IMR-90 (cell line): Measurements from ENCODE around the gene PTPN7. TPM values are rescaled to one million over a fixed set of nuclear protein-coding genes. Genes with fewer than 3 reads are reported as not detected.

Source experiments
- ATAC-seq: fragments of 200-7000 bp; cut with Tn5 transposase; 2 replicates; pipeline ENCODE4 v1.9.1; 2020; ENCODE audit warnings: low read depth, mild to moderate bottlenecking, moderate library complexity
- BruUV-seq: library from RNA; stranded (reverse); fragments of 400-500 nt; replicated peaks from 2 replicates; lab custom pipeline; 2021; lab: Mats Ljungman, UMichigan
- CTCF ChIA-PET: fragments of 300-600 bp; formaldehyde crosslinking; extraction: SDS; loops from one replicate; lab custom pipeline; 2021; ENCODE audit warnings: antibody characterized with exemption; lab: Yijun Ruan, JAX
- POLR2A ChIA-PET: fragments of 300-600 bp; sonication (Branson Sonifier 250); formaldehyde crosslinking; loops from one replicate; lab custom pipeline; 2022; ENCODE audit warnings: antibody characterized with exemption; ENCODE audit not compliant: unreplicated experiment; lab: Charles Lee
- DNase-seq: peaks from one replicate; pipeline ENCODE4 v3.0.0; 2013
- H2AFZ ChIP-seq: replicated peaks from 2 replicates; pipeline ENCODE3; 2013; ENCODE audit warnings: low read length, mild to moderate bottlenecking; ENCODE audit not compliant: poor library complexity
- H2AK5ac ChIP-seq: 2 replicates; pipeline ENCODE4 v1.6.1; 2013; ENCODE audit warnings: low read depth, low read length, inconsistent platforms
- H2AK9ac ChIP-seq: replicated peaks from 2 replicates; pipeline ENCODE3; 2013; ENCODE audit warnings: mild to moderate bottlenecking, low read depth, low read length, moderate library complexity; ENCODE audit not compliant: poor library complexity
- H2BK120ac ChIP-seq: 2 replicates; pipeline ENCODE4 v1.6.1; 2013; ENCODE audit warnings: low read depth, low read length, inconsistent platforms
- H2BK15ac ChIP-seq: 3 replicates; pipeline ENCODE4 v1.6.1; 2013; ENCODE audit warnings: low read depth, low read length, inconsistent platforms
- H2BK20ac ChIP-seq: 2 replicates; pipeline ENCODE4 v1.6.1; 2013; ENCODE audit warnings: low read depth, mild to moderate bottlenecking, inconsistent platforms, low read length, moderate library complexity
- H2BK5ac ChIP-seq: 2 replicates; pipeline ENCODE4 v1.6.1; 2013; ENCODE audit warnings: mild to moderate bottlenecking, low read depth, low read length, inconsistent platforms; ENCODE audit not compliant: poor library complexity, severe bottlenecking
- H3K14ac ChIP-seq: replicated peaks from 2 replicates; pipeline ENCODE4 v1.6.1; 2013; ENCODE audit warnings: low read depth, low read length, inconsistent platforms
- H3K18ac ChIP-seq: 2 replicates; pipeline ENCODE4 v1.6.1; 2013; ENCODE audit warnings: low read depth, low read length, control low read depth
- H3K23ac ChIP-seq: 2 replicates; pipeline ENCODE4 v1.6.1; 2013; ENCODE audit warnings: low read depth, low read length, inconsistent platforms
- H3K27ac ChIP-seq: 2 replicates; pipeline ENCODE4 v1.5.1; 2013; ENCODE audit warnings: mild to moderate bottlenecking, control low read depth, low read length; ENCODE audit not compliant: insufficient read depth
- H3K27me3 ChIP-seq: 2 replicates; pipeline ENCODE4 v1.6.1; 2013; ENCODE audit warnings: low read length; ENCODE audit not compliant: control insufficient read depth, insufficient read depth
- H3K36me3 ChIP-seq: 2 replicates; pipeline ENCODE4 v1.6.1; 2013; ENCODE audit warnings: low read length, mixed read lengths; ENCODE audit not compliant: control insufficient read depth, insufficient read depth
- H3K4ac ChIP-seq: 2 replicates; pipeline ENCODE4 v1.6.1; 2013; ENCODE audit warnings: low read depth, low read length, inconsistent platforms
- H3K4me1 ChIP-seq: 2 replicates; pipeline ENCODE4 v1.6.1; 2013; ENCODE audit warnings: low read length, mixed read lengths; ENCODE audit not compliant: control insufficient read depth, insufficient read depth
- H3K4me2 ChIP-seq: 2 replicates; pipeline ENCODE4 v1.6.1; 2013; ENCODE audit warnings: low read depth, mild to moderate bottlenecking, control low read depth, low read length, moderate library complexity
- H3K4me3 ChIP-seq: 2 replicates; pipeline ENCODE4 v1.5.1; 2013; ENCODE audit warnings: low read depth, mild to moderate bottlenecking, control low read depth, low read length, moderate library complexity; ENCODE audit not compliant: insufficient read depth
- H3K56ac ChIP-seq: 2 replicates; pipeline ENCODE4 v1.6.1; 2013; ENCODE audit warnings: low read length, inconsistent platforms; ENCODE audit not compliant: insufficient read depth; ENCODE audit errors: extremely low read depth
- H3K79me1 ChIP-seq, 2 experiments: 2 replicates each; pipeline ENCODE4 v1.6.1; 2013; ENCODE audit warnings: low read length in 2 of 2, inconsistent platforms in 1 of 2, low read depth in 1 of 2
- H3K9ac ChIP-seq: 2 replicates; pipeline ENCODE4 v1.6.1; 2013; ENCODE audit warnings: low read depth, low read length, control low read depth
- H3K9me1 ChIP-seq: 2 replicates; pipeline ENCODE4 v1.6.1; 2013; ENCODE audit warnings: low read length, inconsistent platforms; ENCODE audit not compliant: insufficient read depth
- H3K9me3 ChIP-seq: 2 replicates; pipeline ENCODE4 v1.6.1; 2013; ENCODE audit warnings: low read length; ENCODE audit not compliant: control insufficient read depth, insufficient read depth
- H4K20me1 ChIP-seq: 2 replicates; pipeline ENCODE4 v1.6.1; 2013; ENCODE audit warnings: low read length, inconsistent platforms; ENCODE audit not compliant: insufficient read depth
- H4K5ac ChIP-seq: 2 replicates; pipeline ENCODE4 v1.6.1; 2013; ENCODE audit warnings: mild to moderate bottlenecking, low read depth, low read length, control low read depth
- H4K8ac ChIP-seq, 2 experiments: 2 replicates each; pipeline ENCODE4 v1.6.1; 2013; ENCODE audit warnings: low read depth in 2 of 2, low read length in 2 of 2, control low read depth in 1 of 2, inconsistent platforms in 1 of 2
- H4K91ac ChIP-seq: 2 replicates; pipeline ENCODE4 v1.6.1; 2013; ENCODE audit warnings: low read depth, low read length, inconsistent platforms; ENCODE audit not compliant: insufficient read depth
- ELK1 ChIP-seq: fragments of 150-350 bp; IDR thresholded peaks from 2 replicates; pipeline ENCODE4 v1.6.1; 2016; ENCODE audit warnings: low read depth, mild to moderate bottlenecking, low read length, moderate library complexity, borderline replicate concordance
- WGBS, 2 experiments: methylation state at CpG; one replicate each; pipeline versions ENCODE4 v1.1.5 to v1.1.7; 2013; ENCODE audit warnings: missing lambda C conversion rate in 2 of 2; ENCODE audit not compliant: insufficient read length in 1 of 2; ENCODE audit errors: extremely low coverage in 2 of 2; 5-methylcytosine and 5-hydroxymethylcytosine counted together
- dilution Hi-C: fragments of 300-500 bp; cut with HindIII; formaldehyde crosslinking; loops from one replicate; pipeline ENCODE4 v1.14.3; 2018; ENCODE audit warnings: low sequenced_read_pairs; ENCODE audit not compliant: unreplicated experiment
- in situ Hi-C: fragments of 300-500 bp; cut with MboI; formaldehyde crosslinking; loops from 3 replicates; pipeline ENCODE4 v1.14.3; 2019; ENCODE audit warnings: low sequenced_read_pairs, inconsistent platforms, mixed read lengths
- intact Hi-C: fragments of 100-400 bp; cut with micrococcal nuclease; formaldehyde crosslinking; loops from 2 replicates; pipeline ENCODE4 v1.10.0; 2022
- polyA plus RNA-seq, 3 experiments: library from polyadenylated mRNA; depleted of rRNA; stranded (reverse); fragments of >200 nt; gene quantifications; 2 replicates each; pipeline ENCODE4 v1.2.3, GENCODE V29; 2012; ENCODE audit warnings: low replicate concordance in 1 of 3
- total RNA-seq: library from RNA; depleted of rRNA; stranded (reverse); fragments of >200 nt; gene quantifications from 2 replicates; pipeline ENCODE4 v1.2.3, GENCODE V29; 2012

PTPN7 gene
- total and polyA plus RNA-seq, 2 of the 4 experiments (the other 2 are of a cell fraction) = 0.05 TPM; not detected in 1

DNA sequence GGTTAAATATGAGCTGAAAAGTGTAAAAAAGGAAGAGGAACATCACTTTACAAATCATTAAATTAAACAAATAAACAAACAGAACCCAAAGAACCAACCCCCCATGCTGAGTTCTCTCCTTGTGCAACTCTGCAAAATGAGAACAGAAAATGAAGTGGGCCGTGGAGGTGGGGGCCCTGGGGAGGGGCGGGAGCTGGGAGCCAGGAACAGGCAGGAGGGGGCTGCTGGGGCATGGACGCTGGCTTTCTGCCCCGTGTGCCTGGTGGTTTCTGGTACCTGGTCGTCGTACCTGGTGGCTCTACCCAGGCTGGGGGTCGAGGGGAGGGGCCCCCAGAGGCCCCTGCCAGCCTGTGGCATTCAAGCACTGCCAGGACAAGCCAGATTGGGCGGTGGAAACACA is 26.9 kb downstream of the PTPN7 start:
- ATAC-seq (no peak), DNase-seq (no peak)
- H3K79me1 ChIP-seq = peaks cover 4 to 19% of the 10 kb centered on the region in 2 experiments; a peak in 3 of 4 replicates
- ChIA-PET CTCF (no interaction called here), POLR2A (no interaction called here)
- no peaks in the 10 kb centered on the region for H3K9me3 ChIP-seq
- H4K5ac ChIP-seq = no peak overlapping the region
- no peak overlapping the region for H3K23ac ChIP-seq
- H2AK9ac ChIP-seq = no peak overlapping the region
- H3K56ac ChIP-seq = no peak overlapping the region
- H2BK120ac ChIP-seq = no peak overlapping the region
- dilution Hi-C loops (no loop called here), in situ Hi-C loops (loop anchor here (25.0 kb wide), 1 partner anchor 596 kb away; the partner anchor contains the start of gene NAV1), intact Hi-C loops (no loop called here)
- H3K4me2 ChIP-seq = no peak overlapping the region
- 96% methylated on average over 4 of the region's 8 CpGs; no CpG with 5 or more reads in 1 of the 2 experiments for WGBS, 2 experiments
- no peak overlapping the region for H2AK5ac ChIP-seq
- no peak overlapping the region for H3K27ac ChIP-seq
- TF ChIP-seq ELK1 = no peak
- H3K9me1 ChIP-seq = 0 out of 2 replicates have a peak, but pooled peaks cover 5% of the 10 kb centered on the region
- H3K4me1 ChIP-seq = 0 out of 2 replicates have a peak, but pooled peaks cover 1% of the 10 kb centered on the region
- no peak overlapping the region for H4K91ac ChIP-seq
- H3K9ac ChIP-seq = no peak overlapping the region
- no peak overlapping the region for H2AFZ ChIP-seq
- no peak overlapping the region for H3K14ac ChIP-seq
- H2BK15ac ChIP-seq = no peak overlapping the region
- no peak overlapping the region for H3K18ac ChIP-seq
- no peak overlapping the region for H4K8ac ChIP-seq
- no peak overlapping the region for H2BK5ac ChIP-seq
- H2BK20ac ChIP-seq = no peak overlapping the region
- H3K36me3 ChIP-seq = peaks cover 43% of the 10 kb centered on the region
- H3K4me3 ChIP-seq = no peak overlapping the region
- H3K27me3 ChIP-seq = no peaks in the 10 kb centered on the region
- BruUV-seq = no TSS peak
- no peak overlapping the region for H3K4ac ChIP-seq
- peaks cover 37% of the 10 kb centered on the region for H4K20me1 ChIP-seq
